T-helper 2 cell (primary cell): ENCODE measurements around the gene C2orf92.

Experiments used
- DNase-seq, 5 experiments: peaks; one replicate each; pipeline versions ENCODE4 v3.0.0 to v3.0.0-alpha.2; 2012 to 2022

C2orf92 gene

GRCh38 chr2:97714950-97715652, 45.6 kb downstream of the C2orf92 start:
- no peak for DNase-seq

- no peak for DNase-seq
These were observed 46.6 kb downstream of the C2orf92 start for GRCh38 chr2:97715951-97716694.

DNA sequence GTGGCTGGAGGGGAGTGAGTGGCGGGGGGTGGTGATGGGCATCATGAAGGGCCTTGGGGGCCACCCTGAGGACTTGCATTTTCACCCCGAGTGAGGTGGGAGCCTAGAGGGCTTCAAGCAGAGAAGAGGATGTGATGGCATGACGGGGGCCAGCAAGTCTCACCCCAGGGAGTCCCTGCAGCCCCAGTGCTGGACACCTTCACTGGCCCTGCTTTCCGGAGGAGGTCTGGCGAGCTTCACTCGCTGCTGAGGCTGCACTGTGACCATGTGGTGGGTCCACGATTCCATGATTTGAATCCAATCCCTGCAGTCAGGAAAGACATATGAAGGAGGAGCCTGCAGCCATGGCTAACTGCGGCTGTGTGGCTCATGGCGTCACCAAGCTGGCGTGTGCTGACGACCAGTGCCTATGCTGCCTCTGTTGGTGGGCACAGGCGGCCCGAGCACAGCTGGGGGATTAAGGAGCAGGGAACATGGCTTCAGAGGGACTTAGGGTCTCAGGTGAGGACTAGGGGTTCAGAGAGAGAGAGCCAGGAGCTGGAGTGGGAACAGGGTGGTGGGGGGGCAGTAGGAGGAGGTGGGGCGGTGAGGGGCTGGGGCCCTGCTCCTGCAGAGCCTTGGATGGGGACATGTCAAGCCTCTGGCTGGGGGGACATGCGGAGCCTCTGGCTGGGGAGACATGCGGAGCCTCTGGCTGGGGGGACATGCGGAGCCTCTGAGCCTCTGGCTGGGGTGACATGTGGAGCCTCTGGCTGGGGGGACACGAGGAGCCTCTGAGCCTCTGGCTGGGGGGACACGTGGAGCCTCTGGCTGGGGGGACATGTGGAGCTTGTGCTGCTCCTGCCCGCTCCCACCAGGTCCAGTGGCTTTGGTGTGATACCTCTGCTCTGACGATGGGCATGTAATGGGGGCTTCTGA, 47.4 kb downstream of the C2orf92 start:
- DNase-seq = peak in 1 of 5 experiments; percentile 33

GRCh38 chr2:97717613-97717995, 48.1 kb downstream of the C2orf92 start:
- DNase-seq = no peak

DNA sequence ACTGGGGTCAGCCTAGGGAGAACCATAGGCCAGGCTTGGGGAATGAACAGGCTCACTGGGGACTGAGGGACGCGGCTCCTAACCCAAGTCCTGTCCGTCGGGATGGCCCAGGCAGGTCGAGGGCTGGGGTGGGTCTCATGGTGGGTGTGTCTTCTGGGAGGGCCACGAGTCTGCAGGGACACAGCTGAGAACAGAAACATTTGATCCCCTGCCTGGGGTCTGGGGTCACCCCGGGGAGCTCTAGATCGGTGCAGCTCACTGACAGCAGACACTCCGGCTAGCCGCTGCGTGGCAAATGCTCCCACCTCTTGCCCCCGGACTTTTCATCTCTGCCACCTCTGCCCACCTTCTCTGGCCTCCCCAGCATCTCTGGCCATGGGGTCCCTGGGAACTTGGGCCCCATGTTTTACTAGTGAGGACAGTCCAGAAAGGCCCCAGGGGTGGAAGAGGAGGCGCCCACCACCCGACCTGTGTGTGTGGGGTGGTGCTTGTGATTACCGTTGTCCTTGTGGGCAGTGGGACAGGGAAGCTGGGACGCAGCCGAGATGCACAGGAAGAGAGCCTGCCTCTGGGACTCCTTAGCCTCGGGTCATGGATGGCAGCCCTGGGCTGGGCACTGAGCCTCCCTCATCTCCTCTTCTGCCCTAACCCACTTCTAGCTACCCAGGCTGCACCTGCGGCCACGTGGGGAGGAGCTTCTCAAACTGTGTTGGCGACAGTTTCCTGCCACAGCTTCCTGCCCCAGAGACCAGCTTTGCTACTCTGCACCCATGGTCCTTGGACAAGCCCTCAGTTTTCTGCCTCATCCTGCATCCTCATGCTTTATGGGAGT, 48.8 kb downstream of the C2orf92 start:
- peak; percentile 32 to 93 (median 65) for DNase-seq

- DNase-seq = peak in 1 of 5 experiments; percentile 63
These were observed 49.4 kb downstream of the C2orf92 start for GRCh38 chr2:97718942-97719341.

DNA sequence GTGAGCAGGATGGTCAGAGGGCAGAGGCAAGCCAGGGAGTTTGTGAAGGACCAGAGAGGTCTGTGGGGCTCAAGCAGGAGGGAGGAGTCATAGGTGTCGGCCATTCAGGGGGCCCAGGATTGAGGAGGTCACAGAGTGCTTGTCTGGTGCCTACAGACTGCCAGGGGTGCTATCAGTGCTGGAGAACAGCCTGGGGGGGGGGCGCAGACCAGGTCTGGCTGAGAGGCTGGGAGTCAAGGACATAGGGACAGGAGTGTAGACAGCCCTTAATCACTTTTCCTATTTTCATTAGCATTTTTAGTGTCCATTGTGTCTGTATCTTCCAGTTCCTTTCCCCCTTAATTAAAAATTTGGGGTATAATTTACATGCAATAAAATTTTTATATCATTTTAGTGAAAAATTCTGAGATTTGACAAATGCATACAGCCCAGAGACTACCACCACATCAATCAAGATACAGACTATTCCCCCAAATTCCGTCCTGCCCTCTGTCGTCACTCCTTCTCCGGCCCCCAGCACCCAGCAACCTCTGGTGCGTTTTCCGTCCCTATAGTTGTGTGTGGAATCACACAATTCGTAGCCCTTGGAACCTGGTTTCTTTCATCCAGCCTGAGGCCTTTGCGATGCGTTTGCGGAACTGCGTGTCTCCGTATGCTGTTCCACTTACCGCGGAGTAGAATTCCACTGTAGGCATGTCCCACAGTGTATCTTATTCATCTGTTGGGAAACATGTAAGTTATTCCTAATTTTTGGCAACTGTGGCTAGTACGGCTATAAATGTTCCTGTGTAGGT, 50.0 kb downstream of the C2orf92 start:
- no peak for DNase-seq

DNA sequence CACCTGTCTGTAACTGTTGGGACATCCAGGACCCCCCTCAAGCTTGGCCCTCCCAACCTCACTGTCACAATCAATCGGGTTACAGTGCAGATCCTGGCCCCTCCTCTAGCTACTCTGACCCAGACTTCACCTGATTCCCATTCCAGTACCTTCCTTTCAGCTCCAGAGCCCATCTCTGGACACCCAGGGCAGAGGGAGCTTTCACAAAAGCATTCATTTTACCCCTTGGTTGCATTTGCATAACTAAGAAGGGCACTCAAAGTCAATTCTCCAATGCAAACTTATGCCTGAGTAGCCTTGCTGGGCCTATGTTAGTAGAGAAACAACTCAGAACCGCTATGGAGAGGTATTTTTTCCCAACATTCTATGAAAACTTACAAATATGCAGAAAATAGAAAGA, 51.2 kb downstream of the C2orf92 start:
- no peak for DNase-seq

GRCh38 chr2:97722227-97722626, 52.7 kb downstream of the C2orf92 start:
- no peak for DNase-seq

- DNase-seq = no peak
These were observed 53.9 kb downstream of the C2orf92 start for GRCh38 chr2:97723156-97724072.

DNA sequence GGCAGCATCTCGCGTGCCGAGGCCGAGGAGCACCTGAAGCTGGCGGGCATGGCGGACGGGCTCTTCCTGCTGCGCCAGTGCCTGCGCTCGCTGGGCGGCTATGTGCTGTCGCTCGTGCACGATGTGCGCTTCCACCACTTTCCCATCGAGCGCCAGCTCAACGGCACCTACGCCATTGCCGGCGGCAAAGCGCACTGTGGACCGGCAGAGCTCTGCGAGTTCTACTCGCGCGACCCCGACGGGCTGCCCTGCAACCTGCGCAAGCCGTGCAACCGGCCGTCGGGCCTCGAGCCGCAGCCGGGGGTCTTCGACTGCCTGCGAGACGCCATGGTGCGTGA, 54.5 kb downstream of the C2orf92 start:
- DNase-seq = no peak

GRCh38 chr2:97724501-97724900, 55.0 kb downstream of the C2orf92 start:
- no peak for DNase-seq

- no peak for DNase-seq
These were observed 55.6 kb downstream of the C2orf92 start for GRCh38 chr2:97724946-97725688.

DNA sequence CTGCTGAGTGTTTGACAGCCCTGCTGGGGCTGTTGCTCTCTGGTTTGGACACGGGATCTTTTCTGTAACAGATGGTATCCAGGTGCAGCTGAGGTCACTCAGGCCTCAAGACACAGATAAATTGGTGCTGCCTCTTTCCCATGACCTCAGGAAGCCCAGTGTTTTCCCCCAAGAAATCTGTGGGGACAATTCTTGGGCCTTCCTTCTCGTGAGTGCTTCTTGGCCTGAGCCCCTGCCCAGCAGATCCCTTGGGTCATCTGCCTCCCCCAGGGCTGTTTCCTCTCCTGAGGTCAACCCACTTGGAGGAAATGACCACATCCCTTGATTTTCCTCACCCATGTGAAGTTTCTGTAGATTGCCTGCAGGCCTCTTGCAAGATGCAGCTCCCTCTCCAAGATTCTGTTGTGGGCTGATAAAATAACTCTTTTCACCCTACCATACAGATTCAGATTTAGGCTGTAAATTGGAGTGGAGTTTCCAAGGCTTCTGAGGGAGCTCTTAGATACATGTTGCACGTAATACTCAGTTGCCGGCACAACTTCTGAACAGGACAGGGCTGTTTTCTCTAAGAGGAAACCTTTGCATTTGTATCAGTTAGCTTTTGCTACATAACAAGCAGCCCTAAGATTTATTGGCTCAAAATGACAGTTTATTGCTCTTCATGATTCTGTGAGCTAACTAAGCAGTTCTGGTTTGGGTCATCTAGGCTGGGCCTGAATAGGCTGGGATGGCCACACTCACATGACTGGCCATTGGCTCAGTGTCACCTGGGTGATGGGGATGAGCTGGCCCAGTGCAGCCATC, 57.0 kb downstream of the C2orf92 start:
- DNase-seq = no peak

DNA sequence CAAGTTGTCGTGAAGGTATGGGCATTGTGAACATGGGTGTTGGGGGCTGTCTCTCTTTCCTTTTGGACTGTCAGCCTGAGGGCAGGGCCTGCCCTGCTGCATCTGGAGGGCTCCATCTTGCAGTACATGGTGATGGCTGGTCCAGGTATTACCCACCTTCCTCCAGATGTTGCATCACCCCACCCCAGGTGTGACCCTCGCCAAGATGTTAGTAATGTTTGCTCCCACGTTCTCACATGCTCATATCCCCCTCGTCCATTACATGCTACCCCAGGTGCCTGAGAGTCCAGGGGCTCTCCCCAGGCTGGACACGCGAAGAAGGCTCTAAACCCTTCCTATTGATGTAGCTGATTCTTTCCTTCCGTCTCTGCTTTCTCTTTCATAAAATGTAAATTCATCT, 57.8 kb downstream of the C2orf92 start:
- no peak for DNase-seq

DNA sequence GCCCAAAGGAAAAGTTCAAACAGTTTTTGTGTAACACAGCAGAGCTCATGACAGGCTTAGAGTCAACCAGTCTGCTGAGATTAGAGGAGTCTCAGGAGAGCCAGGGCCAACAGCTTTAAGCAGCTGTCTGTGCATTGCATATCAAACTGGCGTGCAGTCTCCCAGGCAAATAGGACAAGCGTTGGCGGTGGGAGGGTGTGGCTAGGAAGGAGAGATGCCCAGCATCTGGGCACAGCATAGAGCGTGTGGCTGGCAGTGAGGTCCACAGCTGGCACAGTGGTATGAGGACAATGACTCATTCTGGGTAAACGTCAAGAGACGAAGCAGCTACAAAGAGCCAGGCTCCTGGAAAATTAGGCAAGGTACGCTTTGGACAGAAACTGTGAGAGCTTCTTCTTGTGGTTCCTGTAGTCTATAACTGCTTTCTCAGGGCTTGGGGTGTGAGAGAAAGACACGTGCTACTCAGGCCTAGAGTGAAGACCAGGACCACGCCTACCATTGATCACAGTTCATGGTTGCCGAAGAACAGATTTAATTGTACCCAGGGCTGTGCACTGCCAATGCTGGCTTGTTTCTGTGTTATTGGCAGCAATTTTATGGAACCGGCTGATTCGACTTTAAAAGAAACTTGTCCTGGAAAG, 58.7 kb downstream of the C2orf92 start:
- peak in 2 of 5 experiments; percentile 36 to 43 for DNase-seq

GRCh38 chr2:97730245-97730644, 60.7 kb downstream of the C2orf92 start:
- no peak for DNase-seq
